Erythroblast (primary cell): ENCODE data around the gene CTBS.

ENCODE experiments used
- GATA1 ChIP-seq: IDR thresholded peaks from 2 replicates; pipeline ENCODE4 v1.6.1; 2011; ENCODE audit warnings: low read depth, mild to moderate bottlenecking, control low read depth, low read length, moderate library complexity
- POLR2A ChIP-seq: IDR thresholded peaks from 2 replicates; pipeline ENCODE4 v1.6.1; 2011; ENCODE audit warnings: mild to moderate bottlenecking, low read length

DNA sequence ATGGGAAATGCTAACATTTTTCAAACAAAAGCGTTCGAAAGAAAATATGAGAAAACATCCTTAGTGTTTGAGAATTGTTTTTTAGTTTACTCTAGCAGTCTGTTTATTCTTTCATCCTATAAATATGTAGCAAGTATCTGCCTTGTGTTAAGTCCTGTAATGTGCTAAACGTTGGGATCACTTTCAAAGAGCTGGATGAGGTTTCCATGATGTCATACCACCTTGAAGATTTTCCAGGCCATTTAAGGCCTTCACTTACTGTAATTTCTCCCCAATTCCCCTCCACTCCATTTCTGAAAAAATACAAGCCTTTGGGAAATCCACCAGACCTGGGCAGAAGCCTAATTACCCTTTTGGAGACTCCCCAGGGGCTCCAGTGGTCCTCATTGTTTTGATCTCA lies 24.2 kb upstream of the CTBS start:
- no peak for TF ChIP-seq POLR2A
- no peak for TF ChIP-seq GATA1
